Measurements from ENCODE around the gene SIRPG.

SIRPG gene

GRCh38 chr20:1619861-1620444 lies 37.6 kb downstream of the SIRPG start, which contains the start of gene SIRPB1:
Gene SIRPB1 (minus strand): TSS chr20:1620009. CDS start chr20:1619944, 65 bp downstream.
- TF ChIP-seq GATA3 (IDR thresholded peaks at IDR 0.05; ENCODE audit: low read depth, low read length) (no peak), GATA2 (IDR thresholded peaks at IDR 0.05; ENCODE audit: low read depth, low read length) (no peak)

GRCh38 chr20:1618954-1619540 lies 38.5 kb downstream of the SIRPG start:
- TF ChIP-seq GATA3 (IDR thresholded peaks at IDR 0.05; ENCODE audit: low read depth, low read length) (no peak), GATA2 (IDR thresholded peaks at IDR 0.05; ENCODE audit: low read depth, low read length) (no peak)

GRCh38 chr20:1618479-1618878 lies 39.1 kb downstream of the SIRPG start:
- no peak for TF ChIP-seq GATA3 (IDR thresholded peaks at IDR 0.05; ENCODE audit: low read depth, low read length)

- TF ChIP-seq GATA3 (IDR thresholded peaks at IDR 0.05; ENCODE audit: low read depth, low read length): no peak
- TF ChIP-seq GATA2 (IDR thresholded peaks at IDR 0.05; ENCODE audit: low read depth, low read length): no peak
These were observed 40.6 kb downstream of the SIRPG start for GRCh38 chr20:1616858-1617434.

- TF ChIP-seq GATA3 (IDR thresholded peaks at IDR 0.05; ENCODE audit: low read depth, low read length) (no peak), GATA2 (IDR thresholded peaks at IDR 0.05; ENCODE audit: low read depth, low read length) (no peak)
These were observed 56.8 kb downstream of the SIRPG start for GRCh38 chr20:1600736-1601135.

- TF ChIP-seq GATA2 (IDR thresholded peaks at IDR 0.05; ENCODE audit: low read depth, low read length): no peak
- TF ChIP-seq GATA3 (IDR thresholded peaks at IDR 0.05; ENCODE audit: low read depth, low read length): no peak
These were observed 62.2 kb downstream of the SIRPG start for GRCh38 chr20:1595333-1595732.

- TF ChIP-seq GATA2 (IDR thresholded peaks at IDR 0.05; ENCODE audit: low read depth, low read length) (no peak), GATA3 (IDR thresholded peaks at IDR 0.05; ENCODE audit: low read depth, low read length) (no peak)
These were observed 68.8 kb downstream of the SIRPG start for GRCh38 chr20:1588533-1589460.

GRCh38 chr20:1587781-1588532 lies 69.6 kb downstream of the SIRPG start:
- no peak for TF ChIP-seq GATA2 (IDR thresholded peaks at IDR 0.05; ENCODE audit: low read depth, low read length)
- no peak for TF ChIP-seq GATA3 (IDR thresholded peaks at IDR 0.05; ENCODE audit: low read depth, low read length)

GRCh38 chr20:1579488-1579887 lies 78.1 kb downstream of the SIRPG start:
- no peak for TF ChIP-seq GATA2 (IDR thresholded peaks at IDR 0.05; ENCODE audit: low read depth, low read length)
- TF ChIP-seq GATA3 (IDR thresholded peaks at IDR 0.05; ENCODE audit: low read depth, low read length): no peak
